ENCODE results near the gene SPEG. TPM values are rescaled to one million over a fixed set of nuclear protein-coding genes. Genes with fewer than 3 reads are reported as not detected.

The SPEG gene
- total and polyA plus RNA-seq, 2 of the 13 experiments (the other 11 are each of a cell fraction or from before 2014, with no cell fraction given), result 0.18 to 0.24 TPM

- peak; percentile 90 for TF ChIP-seq ZBED4 (CRISPR knock-in tag; IDR thresholded peaks at IDR 0.05; ENCODE audit: borderline replicate concordance)
- no peak for TF ChIP-seq TRIM24 (CRISPR knock-in tag; IDR thresholded peaks at IDR 0.05)
- peak; percentile 69; the same call in 1 of the 2 replicates for TF ChIP-seq CAMTA2 (CRISPR knock-in tag; IDR thresholded peaks at IDR 0.05; ENCODE audit: borderline replicate concordance)
- 0 out of 2 replicates have a peak, but pooled peaks have one; percentile 63 for TF ChIP-seq IRF1 (CRISPR knock-in tag; IDR thresholded peaks at IDR 0.05; ENCODE audit: low read depth)
- TF ChIP-seq, protein P1, sequence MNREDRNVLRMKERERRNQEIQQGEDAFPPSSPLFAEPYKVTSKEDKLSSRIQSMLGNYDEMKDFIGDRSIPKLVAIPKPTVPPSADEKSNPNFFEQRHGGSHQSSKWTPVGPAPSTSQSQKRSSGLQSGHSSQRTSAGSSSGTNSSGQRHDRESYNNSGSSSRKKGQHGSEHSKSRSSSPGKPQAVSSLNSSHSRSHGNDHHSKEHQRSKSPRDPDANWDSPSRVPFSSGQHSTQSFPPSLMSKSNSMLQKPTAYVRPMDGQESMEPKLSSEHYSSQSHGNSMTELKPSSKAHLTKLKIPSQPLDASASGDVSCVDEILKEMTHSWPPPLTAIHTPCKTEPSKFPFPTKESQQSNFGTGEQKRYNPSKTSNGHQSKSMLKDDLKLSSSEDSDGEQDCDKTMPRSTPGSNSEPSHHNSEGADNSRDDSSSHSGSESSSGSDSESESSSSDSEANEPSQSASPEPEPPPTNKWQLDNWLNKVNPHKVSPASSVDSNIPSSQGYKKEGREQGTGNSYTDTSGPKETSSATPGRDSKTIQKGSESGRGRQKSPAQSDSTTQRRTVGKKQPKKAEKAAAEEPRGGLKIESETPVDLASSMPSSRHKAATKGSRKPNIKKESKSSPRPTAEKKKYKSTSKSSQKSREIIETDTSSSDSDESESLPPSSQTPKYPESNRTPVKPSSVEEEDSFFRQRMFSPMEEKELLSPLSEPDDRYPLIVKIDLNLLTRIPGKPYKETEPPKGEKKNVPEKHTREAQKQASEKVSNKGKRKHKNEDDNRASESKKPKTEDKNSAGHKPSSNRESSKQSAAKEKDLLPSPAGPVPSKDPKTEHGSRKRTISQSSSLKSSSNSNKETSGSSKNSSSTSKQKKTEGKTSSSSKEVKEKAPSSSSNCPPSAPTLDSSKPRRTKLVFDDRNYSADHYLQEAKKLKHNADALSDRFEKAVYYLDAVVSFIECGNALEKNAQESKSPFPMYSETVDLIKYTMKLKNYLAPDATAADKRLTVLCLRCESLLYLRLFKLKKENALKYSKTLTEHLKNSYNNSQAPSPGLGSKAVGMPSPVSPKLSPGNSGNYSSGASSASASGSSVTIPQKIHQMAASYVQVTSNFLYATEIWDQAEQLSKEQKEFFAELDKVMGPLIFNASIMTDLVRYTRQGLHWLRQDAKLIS (CRISPR knock-in tag; IDR thresholded peaks at IDR 0.05), result no peak
- peak; percentile 95 for TF ChIP-seq HNRNPK (IDR thresholded peaks at IDR 0.05; ENCODE audit: low read depth, low read length, poor library complexity, severe bottlenecking)
- TF ChIP-seq ZNF33B (CRISPR knock-in tag; IDR thresholded peaks at IDR 0.05), result peak; percentile 84
- no peak; the same call in 1 of the 2 replicates for TF ChIP-seq SMC3 (IDR thresholded peaks at IDR 0.05; ENCODE audit: low read length)
- no peak for TF ChIP-seq BCLAF1 (IDR thresholded peaks at IDR 0.05)
- TF ChIP-seq ONECUT2 (CRISPR knock-in tag; IDR thresholded peaks at IDR 0.05), result 0 out of 2 replicates have a peak, but pooled peaks have one; percentile 33
- peak; percentile 78 for TF ChIP-seq ZFX (CRISPR knock-in tag; IDR thresholded peaks at IDR 0.05; ENCODE audit: low read depth)
- no peak for TF ChIP-seq FIP1L1 (IDR thresholded peaks at IDR 0.05; ENCODE audit: borderline replicate concordance, insufficient read depth, low read depth, low read length)
- no peak; the same call in 1 of the 2 replicates for TF ChIP-seq KLF6 (CRISPR knock-in tag; IDR thresholded peaks at IDR 0.05)
- peak; percentile 43 for TF ChIP-seq ZNF770 (CRISPR knock-in tag; IDR thresholded peaks at IDR 0.05)
These were observed 109.1 kb downstream of the SPEG start, which contains the start of the genes CHPF and TMEM198 (continued) for GRCh38 chr2:219543596-219544358.
